Calu3 (cell line): ENCODE results near the gene TFAP2A. TPM values are rescaled to one million over a fixed set of nuclear protein-coding genes. Genes with fewer than 3 reads are reported as not detected.

Source experiments
- BruUV-seq: library from RNA; stranded (reverse); fragments of 400-500 nt; replicated peaks from 2 replicates; lab custom pipeline; 2021; lab: Mats Ljungman, UMichigan
- CTCF ChIA-PET: fragments of 300-600 bp; sonication (Branson Sonifier 250); formaldehyde crosslinking; loops from one replicate; lab custom pipeline; 2022; ENCODE audit warnings: antibody characterized with exemption; lab: Charles Lee
- DNase-seq: peaks from one replicate; pipeline ENCODE4 v3.0.0; 2022
- H3K27ac Mint-ChIP-seq: one replicate; pipeline ENCODE4 v1.8.0; 2022; ENCODE audit warnings: mixed read lengths; ENCODE audit not compliant: unreplicated experiment
- H3K27me3 Mint-ChIP-seq: one replicate; pipeline ENCODE4 v1.8.0; 2022; ENCODE audit warnings: mixed read lengths; ENCODE audit not compliant: unreplicated experiment
- H3K36me3 Mint-ChIP-seq: one replicate; pipeline ENCODE4 v1.8.0; 2022; ENCODE audit warnings: mild to moderate bottlenecking, moderate library complexity, mixed read lengths; ENCODE audit not compliant: insufficient read depth, unreplicated experiment
- H3K4me1 Mint-ChIP-seq: one replicate; pipeline ENCODE4 v1.8.0; 2022; ENCODE audit warnings: mild to moderate bottlenecking, low read depth, mixed read lengths; ENCODE audit not compliant: unreplicated experiment
- H3K4me3 Mint-ChIP-seq: one replicate; pipeline ENCODE4 v1.8.0; 2022; ENCODE audit warnings: mild to moderate bottlenecking, low read depth, moderate library complexity, mixed read lengths; ENCODE audit not compliant: unreplicated experiment
- H3K9me3 Mint-ChIP-seq: one replicate; pipeline ENCODE4 v1.8.0; 2022; ENCODE audit warnings: low read depth, mixed read lengths; ENCODE audit not compliant: unreplicated experiment
- intact Hi-C: fragments of 100-400 bp; cut with micrococcal nuclease; formaldehyde crosslinking; loops from one replicate; pipeline ENCODE4 v1.10.0; 2022; ENCODE audit not compliant: unreplicated experiment
- total RNA-seq: library from RNA; stranded (reverse); gene quantifications from 2 replicates; pipeline ENCODE4 v1.2.3, GENCODE V29; 2022
- TF ChIP-seq, protein P1 (sequence below): fragments of 200-600 bp; IDR thresholded peaks from one replicate; pipeline ENCODE4 v1.8.0; 2022; ENCODE audit warnings: antibody characterized with exemption; ENCODE audit not compliant: unreplicated experiment

The TFAP2A gene
- total RNA-seq, 1 experiment from 2014 or later = 74.7 TPM

DNA sequence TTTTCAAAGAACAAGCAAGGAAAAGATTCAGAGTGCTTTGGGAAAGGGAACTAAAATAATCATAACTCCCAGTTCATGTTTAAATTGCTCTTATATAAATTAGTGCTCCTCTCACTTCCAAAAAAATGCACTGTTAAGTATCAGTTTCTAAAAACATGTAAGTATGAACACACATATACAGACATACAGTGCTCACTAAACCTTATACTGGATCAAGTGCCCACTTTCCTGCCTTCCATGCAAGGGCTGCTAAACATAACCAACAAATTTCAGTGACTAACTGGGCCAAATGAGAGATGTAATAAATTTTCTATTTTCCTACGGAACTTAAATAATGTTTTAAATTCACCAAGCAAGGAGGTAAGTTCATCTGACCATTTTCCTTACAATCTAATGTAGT, 6.4 kb downstream of the TFAP2A start:
- peaks cover 100% of the 10 kb centered on the region for H3K36me3 Mint-ChIP-seq

DNA sequence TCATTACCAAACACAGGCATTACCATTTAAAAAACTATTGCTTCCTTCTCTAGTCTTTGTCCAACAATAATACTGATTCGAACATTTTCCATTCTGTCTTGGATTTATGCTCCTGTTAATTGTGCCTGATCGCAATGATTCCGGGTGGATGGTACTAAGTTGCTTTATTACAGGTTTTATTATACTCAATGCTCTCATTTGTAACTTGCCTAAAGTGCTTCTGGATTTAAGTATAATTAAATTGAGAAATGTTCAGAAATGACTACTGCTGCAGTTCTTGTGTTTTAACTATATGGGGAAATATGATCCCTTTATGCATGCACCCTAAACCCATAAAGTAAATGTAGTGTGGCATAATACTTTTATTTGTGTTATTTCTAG, 7.2 kb downstream of the TFAP2A start:
- TF ChIP-seq, protein P1, sequence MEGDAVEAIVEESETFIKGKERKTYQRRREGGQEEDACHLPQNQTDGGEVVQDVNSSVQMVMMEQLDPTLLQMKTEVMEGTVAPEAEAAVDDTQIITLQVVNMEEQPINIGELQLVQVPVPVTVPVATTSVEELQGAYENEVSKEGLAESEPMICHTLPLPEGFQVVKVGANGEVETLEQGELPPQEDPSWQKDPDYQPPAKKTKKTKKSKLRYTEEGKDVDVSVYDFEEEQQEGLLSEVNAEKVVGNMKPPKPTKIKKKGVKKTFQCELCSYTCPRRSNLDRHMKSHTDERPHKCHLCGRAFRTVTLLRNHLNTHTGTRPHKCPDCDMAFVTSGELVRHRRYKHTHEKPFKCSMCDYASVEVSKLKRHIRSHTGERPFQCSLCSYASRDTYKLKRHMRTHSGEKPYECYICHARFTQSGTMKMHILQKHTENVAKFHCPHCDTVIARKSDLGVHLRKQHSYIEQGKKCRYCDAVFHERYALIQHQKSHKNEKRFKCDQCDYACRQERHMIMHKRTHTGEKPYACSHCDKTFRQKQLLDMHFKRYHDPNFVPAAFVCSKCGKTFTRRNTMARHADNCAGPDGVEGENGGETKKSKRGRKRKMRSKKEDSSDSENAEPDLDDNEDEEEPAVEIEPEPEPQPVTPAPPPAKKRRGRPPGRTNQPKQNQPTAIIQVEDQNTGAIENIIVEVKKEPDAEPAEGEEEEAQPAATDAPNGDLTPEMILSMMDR = no peak
- no peak for DNase-seq
- Mint-ChIP-seq H3K36me3 (peaks cover 99% of the 10 kb centered on the region), H3K27me3 (no peaks in the 10 kb centered on the region), H3K9me3 (no peaks in the 10 kb centered on the region), H3K4me1 (peaks cover 17% of the 10 kb centered on the region), H3K27ac (no peak overlapping the region), H3K4me3 (peak overlapping the region; percentile 92)
- no TSS peak for BruUV-seq
- intact Hi-C loops = loop anchor here (10.0 kb wide), 1 partner anchor 93 kb away; no protein-coding TSS in a partner anchor
- CTCF ChIA-PET = no interaction called here

More for the DNA sequence above, 6.4 kb downstream of the TFAP2A start:
- BruUV-seq = no TSS peak
- H3K27ac Mint-ChIP-seq = peak overlapping the region; percentile 99
- H3K4me1 Mint-ChIP-seq = peaks cover 9% of the 10 kb centered on the region
- peak overlapping the region; percentile 92 for H3K4me3 Mint-ChIP-seq
- no peak for DNase-seq
- intact Hi-C loops = loop anchor here (10.0 kb wide), 1 partner anchor 94 kb away; no protein-coding TSS in a partner anchor
- CTCF ChIA-PET = interaction anchor here (0.5 to 1.3 kb wide), 2 partner anchors 21 to 27 kb away, joined by 3 to 4 read pairs; no protein-coding TSS in a partner anchor
- TF ChIP-seq, protein P1 = no peak
- no peaks in the 10 kb centered on the region for H3K27me3 Mint-ChIP-seq
- no peaks in the 10 kb centered on the region for H3K9me3 Mint-ChIP-seq

DNA sequence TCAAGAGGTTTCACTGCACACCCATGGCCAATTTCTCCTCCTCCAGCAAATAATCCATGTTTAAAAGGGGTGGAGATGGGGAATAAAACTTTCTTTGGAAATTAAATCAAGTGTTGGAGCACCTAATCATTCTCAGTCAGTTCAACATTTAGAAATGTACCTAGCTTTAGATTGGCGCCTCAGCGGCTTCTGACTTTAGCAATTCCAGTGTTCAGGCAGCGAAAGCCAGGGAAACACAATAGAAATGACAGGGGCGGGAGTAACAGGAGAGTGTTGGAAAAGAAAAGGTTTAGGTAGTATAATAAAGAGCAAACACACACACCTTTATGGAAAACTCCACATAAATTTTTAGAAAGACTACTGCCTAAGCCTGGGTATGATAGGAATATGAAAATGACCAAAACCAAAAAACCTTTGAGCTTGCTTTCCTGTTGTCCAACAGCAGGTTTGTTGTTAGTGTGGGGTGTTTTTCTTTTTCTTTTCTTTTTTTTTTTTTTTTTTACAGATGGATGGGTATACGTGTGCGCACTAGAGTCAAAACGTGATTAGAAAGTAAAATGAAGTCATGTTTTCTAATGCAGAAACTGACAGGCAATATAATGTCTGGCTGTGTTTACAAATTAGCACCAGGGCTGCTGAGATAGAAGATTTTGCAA, 7.7 kb downstream of the TFAP2A start:
- peaks cover 23% of the 10 kb centered on the region for H3K4me1 Mint-ChIP-seq
- H3K9me3 Mint-ChIP-seq = no peaks in the 10 kb centered on the region
- intact Hi-C loops = loop anchor here (10.0 kb wide), 1 partner anchor 92 kb away; no protein-coding TSS in a partner anchor
- TF ChIP-seq, protein P1 = no peak
- no peak for DNase-seq
- peaks cover 99% of the 10 kb centered on the region for H3K36me3 Mint-ChIP-seq
- CTCF ChIA-PET = interaction anchor here (0.6 to 0.7 kb wide), 2 partner anchors 8 to 1030 kb away, joined by 3 read pairs; no protein-coding TSS in a partner anchor
- H3K4me3 Mint-ChIP-seq = peak overlapping the region; percentile 92
- no TSS peak for BruUV-seq
- no peak overlapping the region for H3K27ac Mint-ChIP-seq
- no peaks in the 10 kb centered on the region for H3K27me3 Mint-ChIP-seq

DNA sequence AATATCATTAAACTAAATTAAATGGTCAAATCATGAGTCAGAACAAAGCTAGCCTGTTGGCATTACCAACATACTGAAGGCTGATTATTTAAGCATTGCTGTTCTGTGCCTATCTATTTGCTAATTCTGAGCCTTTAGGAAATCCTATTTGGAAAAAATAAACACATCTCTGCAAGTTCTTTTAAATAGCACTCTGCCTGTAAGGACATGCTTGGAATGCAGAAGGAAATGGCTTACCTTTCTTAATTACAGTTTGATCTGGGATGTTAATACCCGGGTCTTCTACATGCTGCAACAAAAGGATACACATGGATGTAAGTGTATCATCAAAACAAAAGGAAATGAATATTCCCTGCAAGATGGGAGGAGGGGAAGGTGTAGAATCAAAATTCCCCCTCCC, 8.3 kb downstream of the TFAP2A start:
- CTCF ChIA-PET = interaction anchor here (0.6 to 0.7 kb wide), 2 partner anchors 8 to 1030 kb away, joined by 3 read pairs; no protein-coding TSS in a partner anchor
- H3K27me3 Mint-ChIP-seq = no peaks in the 10 kb centered on the region
- TF ChIP-seq, protein P1 = no peak
- H3K4me3 Mint-ChIP-seq = peak overlapping the region; percentile 92
- peaks cover 99% of the 10 kb centered on the region for H3K36me3 Mint-ChIP-seq
- no peaks in the 10 kb centered on the region for H3K9me3 Mint-ChIP-seq
- BruUV-seq = no TSS peak
- intact Hi-C loops = loop anchor here (10.0 kb wide), 1 partner anchor 92 kb away; no protein-coding TSS in a partner anchor
- DNase-seq = no peak
- peak overlapping the region; percentile 73 for H3K27ac Mint-ChIP-seq
- H3K4me1 Mint-ChIP-seq = peaks cover 28% of the 10 kb centered on the region
